ENCODE results near the gene NOTUM. TPM values are rescaled to one million over a fixed set of nuclear protein-coding genes. Genes with fewer than 3 reads are reported as not detected.
"Not testable (repeated sequence)": the region's sequence is repeated elsewhere in the genome, so short reads cannot be mapped to it uniquely, and the experiment has no call there.

Gene NOTUM
- total RNA-seq, 1 experiment from 2014 or later = not detected

DNA sequence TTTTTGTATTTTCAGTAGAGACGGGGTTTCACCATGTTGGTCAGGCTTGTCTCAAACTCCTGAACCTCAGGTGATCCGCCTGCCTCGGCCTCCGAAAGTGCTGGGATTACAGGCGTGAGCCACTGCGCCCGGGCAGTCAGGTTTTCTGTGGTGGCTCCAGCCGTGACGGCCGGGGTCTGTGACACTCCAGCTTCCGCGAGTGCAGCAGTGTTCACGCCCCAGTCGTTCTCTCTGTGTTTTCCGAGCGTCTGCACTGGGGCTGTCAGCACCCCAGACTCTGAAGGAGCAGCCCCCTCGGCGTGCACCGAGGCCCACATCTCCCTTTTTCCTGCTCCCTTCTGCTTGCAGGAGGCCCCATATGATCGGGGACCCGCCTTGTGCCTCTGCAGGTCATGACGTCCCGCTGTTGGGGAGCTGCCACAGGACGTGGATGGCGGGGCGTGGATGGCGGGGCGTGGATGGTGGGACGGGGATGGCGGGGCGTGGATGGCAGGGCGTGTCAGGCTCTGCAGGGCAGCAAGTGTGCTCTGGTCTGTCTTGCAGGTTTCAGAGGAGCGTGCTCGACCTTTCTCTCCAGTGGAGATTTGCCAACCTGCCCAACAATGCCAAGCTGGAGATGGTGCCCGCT lies 22.1 kb upstream of the NOTUM start:
- POLR2A ChIA-PET = interaction anchor here (5.0 kb wide), 1 partner anchor 8 kb away, joined by 55 read pairs; no protein-coding TSS in a partner anchor
- Mint-ChIP-seq H3K36me3 (ENCODE audit: insufficient read depth, unreplicated experiment) (peaks cover 27% of the 10 kb centered on the region), H3K4me1 (ENCODE audit: insufficient read depth, unreplicated experiment) (peaks cover 29% of the 10 kb centered on the region), H3K4me3 (ENCODE audit: unreplicated experiment) (no peak overlapping the region), H3K27me3 (ENCODE audit: insufficient read depth, unreplicated experiment) (no peaks in the 10 kb centered on the region), H3K27ac (ENCODE audit: low read depth, unreplicated experiment) (no peak overlapping the region), H3K9me3 (ENCODE audit: unreplicated experiment) (no peaks in the 10 kb centered on the region)
- CTCF ChIA-PET = interaction anchor here (0.7 to 1.6 kb wide), 3 partner anchors 9 to 37 kb away, joined by 3 to 4 read pairs (median 3); no protein-coding TSS in a partner anchor
- no TSS peak for BruUV-seq (replicated peaks)
- no peak for DNase-seq (ENCODE audit: unreplicated experiment)
- intact Hi-C loops (cut with micrococcal nuclease) = no loop called here
- TF ChIP-seq, protein P1, sequence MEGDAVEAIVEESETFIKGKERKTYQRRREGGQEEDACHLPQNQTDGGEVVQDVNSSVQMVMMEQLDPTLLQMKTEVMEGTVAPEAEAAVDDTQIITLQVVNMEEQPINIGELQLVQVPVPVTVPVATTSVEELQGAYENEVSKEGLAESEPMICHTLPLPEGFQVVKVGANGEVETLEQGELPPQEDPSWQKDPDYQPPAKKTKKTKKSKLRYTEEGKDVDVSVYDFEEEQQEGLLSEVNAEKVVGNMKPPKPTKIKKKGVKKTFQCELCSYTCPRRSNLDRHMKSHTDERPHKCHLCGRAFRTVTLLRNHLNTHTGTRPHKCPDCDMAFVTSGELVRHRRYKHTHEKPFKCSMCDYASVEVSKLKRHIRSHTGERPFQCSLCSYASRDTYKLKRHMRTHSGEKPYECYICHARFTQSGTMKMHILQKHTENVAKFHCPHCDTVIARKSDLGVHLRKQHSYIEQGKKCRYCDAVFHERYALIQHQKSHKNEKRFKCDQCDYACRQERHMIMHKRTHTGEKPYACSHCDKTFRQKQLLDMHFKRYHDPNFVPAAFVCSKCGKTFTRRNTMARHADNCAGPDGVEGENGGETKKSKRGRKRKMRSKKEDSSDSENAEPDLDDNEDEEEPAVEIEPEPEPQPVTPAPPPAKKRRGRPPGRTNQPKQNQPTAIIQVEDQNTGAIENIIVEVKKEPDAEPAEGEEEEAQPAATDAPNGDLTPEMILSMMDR (IDR thresholded peaks at IDR 0.05; ENCODE audit: unreplicated experiment) = no peak

DNA sequence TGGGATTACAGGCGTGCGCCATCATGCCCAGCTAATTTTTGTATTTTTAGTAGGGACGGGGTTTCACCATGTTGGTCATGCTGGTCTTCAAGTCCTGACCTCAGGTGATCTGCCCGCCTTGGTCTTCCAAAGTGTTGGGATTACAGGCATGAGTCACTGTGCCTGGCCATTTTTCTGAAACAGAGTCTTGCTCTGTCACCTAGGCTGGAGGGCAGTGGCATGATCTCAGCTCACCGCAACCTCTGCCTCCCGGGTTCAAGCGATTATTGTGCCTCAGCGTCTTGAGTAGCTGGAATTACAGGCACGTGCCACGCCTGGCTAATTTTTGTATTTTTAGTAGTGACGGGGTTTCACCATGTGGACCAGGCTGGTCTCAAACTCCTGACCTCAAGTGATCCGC lies 20.5 kb upstream of the NOTUM start:
- BruUV-seq (replicated peaks); intact Hi-C loops (cut with micrococcal nuclease); H3K4me3 Mint-ChIP-seq (ENCODE audit: unreplicated experiment); H3K27me3 Mint-ChIP-seq (ENCODE audit: insufficient read depth, unreplicated experiment); H3K9me3 Mint-ChIP-seq (ENCODE audit: unreplicated experiment): not testable (repeated sequence)
- H3K4me1 Mint-ChIP-seq (ENCODE audit: insufficient read depth, unreplicated experiment) = peaks cover 29% of the 10 kb centered on the region
- peaks cover 22% of the 10 kb centered on the region for H3K36me3 Mint-ChIP-seq (ENCODE audit: insufficient read depth, unreplicated experiment)
- ChIA-PET POLR2A (interaction anchor here (1.2 to 5.0 kb wide), 4 partner anchors 10 to 64 kb away, joined by 4 to 55 read pairs (median 10); no protein-coding TSS in a partner anchor), CTCF (interaction anchor here (0.6 to 2.1 kb wide), 4 partner anchors 22 to 112 kb away, joined by 3 to 7 read pairs (median 3); no protein-coding TSS in a partner anchor)
- peak; percentile 44 for DNase-seq (ENCODE audit: unreplicated experiment)
- peak overlapping the region; percentile 61 for H3K27ac Mint-ChIP-seq (ENCODE audit: low read depth, unreplicated experiment)

DNA sequence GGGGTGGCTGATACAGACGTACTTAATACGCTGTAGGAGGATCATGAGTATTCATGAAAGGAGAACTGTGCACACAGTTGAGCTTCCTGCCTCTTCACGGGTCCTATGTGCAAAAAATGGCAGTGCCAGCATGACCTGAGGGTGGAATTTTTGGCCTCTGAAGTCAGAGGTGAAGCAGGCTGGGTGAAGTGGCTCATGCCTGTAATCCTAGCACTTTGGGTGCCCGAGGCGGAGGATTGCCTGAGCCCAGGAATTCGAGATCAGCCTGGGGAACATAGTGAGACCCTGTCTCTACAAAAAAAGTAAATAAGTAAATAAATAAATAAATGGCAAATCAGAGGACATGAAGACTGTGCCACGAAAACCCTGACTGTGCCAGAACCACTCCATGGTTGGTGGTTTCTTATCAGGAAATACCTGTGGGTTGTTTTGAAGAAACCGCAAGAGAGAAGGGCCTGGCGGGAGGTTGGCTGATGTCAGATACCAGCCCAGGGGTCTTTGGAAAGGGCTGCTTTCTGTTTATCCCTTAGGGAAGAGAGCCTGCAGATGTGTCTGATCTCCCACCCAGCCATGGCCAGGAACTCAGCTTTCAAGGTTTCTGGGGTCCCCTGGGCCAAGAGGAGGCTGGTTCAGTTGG lies 19.8 kb upstream of the NOTUM start:
- no TSS peak for BruUV-seq (replicated peaks)
- Mint-ChIP-seq H3K9me3 (ENCODE audit: unreplicated experiment) (no peaks in the 10 kb centered on the region), H3K27me3 (ENCODE audit: insufficient read depth, unreplicated experiment) (no peaks in the 10 kb centered on the region), H3K36me3 (ENCODE audit: insufficient read depth, unreplicated experiment) (peaks cover 15% of the 10 kb centered on the region), H3K4me3 (ENCODE audit: unreplicated experiment) (peak overlapping the region; percentile 97), H3K27ac (ENCODE audit: low read depth, unreplicated experiment) (peak overlapping the region; percentile 61), H3K4me1 (ENCODE audit: insufficient read depth, unreplicated experiment) (peaks cover 29% of the 10 kb centered on the region)
- intact Hi-C loops (cut with micrococcal nuclease) = no loop called here
- POLR2A ChIA-PET = interaction anchor here (0.6 to 5.0 kb wide), 11 partner anchors 10 to 210 kb away, joined by 3 to 55 read pairs (median 4); no protein-coding TSS in a partner anchor
- DNase-seq (ENCODE audit: unreplicated experiment) = peak; percentile 57
- CTCF ChIA-PET = interaction anchor here (0.6 to 2.1 kb wide), 7 partner anchors 11 to 1205 kb away, joined by 3 to 7 read pairs (median 4); no protein-coding TSS in a partner anchor
- TF ChIP-seq, protein P1 (IDR thresholded peaks at IDR 0.05; ENCODE audit: unreplicated experiment) = no peak

DNA sequence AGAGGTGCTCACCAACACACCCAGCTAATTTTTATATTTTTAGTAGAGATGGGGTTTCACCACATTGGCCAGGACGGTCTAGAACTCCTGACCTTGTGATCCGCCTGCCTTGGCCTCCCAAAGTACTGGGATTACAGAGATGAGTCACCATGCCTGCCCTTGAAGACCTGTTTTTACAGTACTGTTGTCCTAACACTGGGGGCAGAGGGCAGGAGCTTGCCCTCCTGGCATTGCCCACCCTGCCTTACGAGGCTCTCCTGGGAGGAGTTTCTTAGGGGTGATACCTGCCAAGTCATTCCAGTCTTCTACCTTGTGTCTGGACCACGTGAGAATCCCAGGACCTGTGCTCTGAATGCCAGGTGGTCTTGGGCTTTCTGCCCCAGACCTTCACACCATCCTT lies 19.1 kb upstream of the NOTUM start:
- no peaks in the 10 kb centered on the region for H3K27me3 Mint-ChIP-seq (ENCODE audit: insufficient read depth, unreplicated experiment)
- peaks cover 29% of the 10 kb centered on the region for H3K4me1 Mint-ChIP-seq (ENCODE audit: insufficient read depth, unreplicated experiment)
- peak overlapping the region; percentile 97 for H3K4me3 Mint-ChIP-seq (ENCODE audit: unreplicated experiment)
- TF ChIP-seq, protein P1 (IDR thresholded peaks at IDR 0.05; ENCODE audit: unreplicated experiment) = no peak
- DNase-seq (ENCODE audit: unreplicated experiment) = no peak
- H3K36me3 Mint-ChIP-seq (ENCODE audit: insufficient read depth, unreplicated experiment) = peaks cover 9% of the 10 kb centered on the region
- CTCF ChIA-PET = interaction anchor here (0.6 to 2.1 kb wide), 6 partner anchors 12 to 1205 kb away, joined by 3 to 7 read pairs (median 4); no protein-coding TSS in a partner anchor
- H3K27ac Mint-ChIP-seq (ENCODE audit: low read depth, unreplicated experiment) = peak overlapping the region; percentile 61
- H3K9me3 Mint-ChIP-seq (ENCODE audit: unreplicated experiment) = no peaks in the 10 kb centered on the region
- POLR2A ChIA-PET = interaction anchor here (0.6 to 5.0 kb wide), 8 partner anchors 11 to 181 kb away, joined by 3 to 55 read pairs (median 4); no protein-coding TSS in a partner anchor
- intact Hi-C loops (cut with micrococcal nuclease) = no loop called here
- BruUV-seq (replicated peaks) = no TSS peak

Data from MCF 10A (cell line).